PFSK-1 (cell line): ENCODE results near the gene PPFIBP2.

ENCODE experiments used
- REST ChIP-seq, 2 experiments: IDR thresholded peaks; 2 replicates each; pipeline versions ENCODE4 v1.6.1 to v1.8.0; 2011 to 2012; ENCODE audit warnings: low read depth in 2 of 2, low read length in 2 of 2, control low read depth in 1 of 2, inconsistent platforms in 1 of 2, mild to moderate bottlenecking in 1 of 2, moderate library complexity in 1 of 2; ENCODE audit not compliant: insufficient read depth in 1 of 2
- SIN3A ChIP-seq: IDR thresholded peaks from 2 replicates; pipeline ENCODE4 v1.6.1; 2012; ENCODE audit warnings: mild to moderate bottlenecking, low read length, moderate library complexity, borderline replicate concordance; ENCODE audit not compliant: insufficient read depth
- TAF1 ChIP-seq: IDR thresholded peaks from 2 replicates; pipeline ENCODE4 v1.6.1; 2012; ENCODE audit warnings: low read length, control low read depth, borderline replicate concordance; ENCODE audit not compliant: insufficient read depth

GRCh38 chr11:7655253-7656217 is 141.7 kb downstream of the PPFIBP2 start:
- TF ChIP-seq REST (IDR thresholded peaks at IDR 0.05; ENCODE audit: insufficient read depth in 1 of 2, low read depth in 2 of 2, low read length in 2 of 2) (no peak), TAF1 (no peak), SIN3A (no peak)
